Mesendoderm (in vitro differentiated cells): ENCODE measurements around the gene LRFN4.

Experiments used
- DNase-seq: peaks from one replicate; pipeline ENCODE4 v3.0.0; 2013
- H2AK5ac ChIP-seq: 2 replicates; pipeline ENCODE4 v1.6.1; 2013; ENCODE audit warnings: low read length, inconsistent platforms
- H2BK120ac ChIP-seq: 2 replicates; pipeline ENCODE4 v1.6.1; 2013; ENCODE audit warnings: low read depth, mild to moderate bottlenecking, low read length, moderate library complexity, mixed read lengths
- H2BK15ac ChIP-seq: replicated peaks from 2 replicates; pipeline ENCODE4 v1.6.1; 2013; ENCODE audit warnings: low read depth, mild to moderate bottlenecking, moderate library complexity
- H2BK5ac ChIP-seq: 2 replicates; pipeline ENCODE4 v1.6.1; 2013; ENCODE audit warnings: low read length, inconsistent platforms
- H3K18ac ChIP-seq: 2 replicates; pipeline ENCODE4 v1.6.1; 2013; ENCODE audit warnings: mild to moderate bottlenecking, low read length, mixed read lengths
- H3K23ac ChIP-seq: one replicate; pipeline ENCODE4 v1.6.1; 2013; ENCODE audit warnings: low read length
- H3K27ac ChIP-seq: 2 replicates; pipeline ENCODE4 v1.5.1; 2013; ENCODE audit warnings: low read depth, mild to moderate bottlenecking, inconsistent platforms, low read length, moderate library complexity
- H3K27me3 ChIP-seq: 2 replicates; pipeline ENCODE4 v1.6.1; 2013; ENCODE audit warnings: low read length, control low read depth, mild to moderate bottlenecking, inconsistent platforms; ENCODE audit not compliant: insufficient read depth, poor library complexity
- H3K36me3 ChIP-seq: 2 replicates; pipeline ENCODE4 v1.6.1; 2013; ENCODE audit warnings: low read length, inconsistent platforms; ENCODE audit not compliant: control insufficient read depth, insufficient read depth
- H3K4ac ChIP-seq: one replicate; pipeline ENCODE4 v1.6.1; 2013; ENCODE audit warnings: low read depth, mild to moderate bottlenecking, low read length, moderate library complexity
- H3K4me1 ChIP-seq: 2 replicates; pipeline ENCODE4 v1.6.1; 2013; ENCODE audit warnings: low read depth, low read length, inconsistent platforms; ENCODE audit not compliant: control insufficient read depth
- H3K4me2 ChIP-seq: 2 replicates; pipeline ENCODE4 v1.6.1; 2013; ENCODE audit warnings: low read length
- H3K4me3 ChIP-seq: 2 replicates; pipeline ENCODE4 v1.5.1; 2013; ENCODE audit warnings: mild to moderate bottlenecking, low read length
- H3K56ac ChIP-seq: one replicate; pipeline ENCODE4 v1.6.1; 2013; ENCODE audit warnings: low read length
- H3K79me1 ChIP-seq: 2 replicates; pipeline ENCODE4 v1.6.1; 2013; ENCODE audit warnings: low read length, inconsistent platforms
- H3K79me2 ChIP-seq: 2 replicates; pipeline ENCODE4 v1.6.1; 2013; ENCODE audit warnings: mild to moderate bottlenecking, low read length; ENCODE audit not compliant: control insufficient read depth, insufficient read depth
- H3K9ac ChIP-seq: 2 replicates; pipeline ENCODE4 v1.6.1; 2013; ENCODE audit warnings: low read length, inconsistent platforms
- H4K5ac ChIP-seq: one replicate; pipeline ENCODE4 v1.6.1; 2013; ENCODE audit warnings: low read length
- H4K8ac ChIP-seq: one replicate; pipeline ENCODE4 v1.6.1; 2013; ENCODE audit warnings: low read depth, mild to moderate bottlenecking, control low read depth, low read length, moderate library complexity
- WGBS: extraction: QIAGEN DNeasy Blood & Tissue Kit; methylation state at CpG from one replicate; pipeline ENCODE4 v1.1.7; 2013; ENCODE audit warnings: low lambda C conversion rate, missing lambda C conversion rate; ENCODE audit not compliant: insufficient coverage; ENCODE audit errors: extremely low coverage; 5-methylcytosine and 5-hydroxymethylcytosine counted together

The LRFN4 gene

DNA sequence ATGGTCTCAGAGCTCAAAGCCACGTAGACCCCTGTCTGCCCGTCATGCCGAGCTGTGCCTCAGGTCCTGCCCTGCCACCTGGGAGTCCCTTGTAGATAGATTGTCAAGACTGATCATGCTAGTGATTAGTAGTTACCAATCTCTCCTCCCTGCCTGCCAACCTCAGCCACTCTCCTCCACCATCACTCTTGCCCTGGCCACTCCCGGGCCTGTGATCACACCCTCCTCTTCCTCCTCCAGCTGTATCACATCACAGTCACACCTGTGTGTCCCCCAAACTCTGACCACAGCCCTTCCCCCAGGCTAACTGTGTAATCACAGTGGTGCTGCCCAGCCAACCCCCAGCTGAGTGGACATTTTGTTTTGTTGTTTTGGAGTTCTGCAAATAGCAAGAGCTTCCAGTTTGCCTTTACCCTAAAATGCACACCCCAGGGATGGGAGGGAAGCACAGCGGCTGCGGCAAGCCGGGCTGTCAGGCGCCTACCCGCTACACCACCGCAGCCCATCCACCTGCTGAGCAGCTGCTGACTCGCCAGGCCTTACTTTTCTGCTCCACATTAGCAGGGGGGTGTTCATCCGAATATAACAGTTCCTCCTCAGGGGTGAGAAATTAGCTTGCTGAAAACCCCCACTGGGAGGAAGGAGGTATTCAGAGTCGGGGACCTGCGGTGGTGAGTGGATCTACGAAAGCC, 45.8 kb downstream of the LRFN4 start:
- Histone ChIP-seq H3K4me3 (no peak overlapping the region), H2BK15ac (no peak overlapping the region), H4K8ac (no peak overlapping the region), H3K4me2 (no peak overlapping the region), H3K79me1 (no peaks in the 10 kb centered on the region), H3K27me3 (no peaks in the 10 kb centered on the region), H2BK5ac (no peak overlapping the region), H3K4ac (no peak overlapping the region), H4K5ac (no peak overlapping the region), H2BK120ac (no peak overlapping the region), H3K79me2 (no peaks in the 10 kb centered on the region), H3K18ac (no peak overlapping the region), H3K4me1 (peaks cover 2% of the 10 kb centered on the region), H3K36me3 (no peaks in the 10 kb centered on the region), H3K9ac (no peak overlapping the region), H2AK5ac (no peak overlapping the region), H3K23ac (no peak overlapping the region), H3K27ac (no peak overlapping the region), H3K56ac (no peak overlapping the region)
- DNase-seq: no peak
- WGBS: no CpG with 5 or more reads among the region's 15 CpGs

DNA sequence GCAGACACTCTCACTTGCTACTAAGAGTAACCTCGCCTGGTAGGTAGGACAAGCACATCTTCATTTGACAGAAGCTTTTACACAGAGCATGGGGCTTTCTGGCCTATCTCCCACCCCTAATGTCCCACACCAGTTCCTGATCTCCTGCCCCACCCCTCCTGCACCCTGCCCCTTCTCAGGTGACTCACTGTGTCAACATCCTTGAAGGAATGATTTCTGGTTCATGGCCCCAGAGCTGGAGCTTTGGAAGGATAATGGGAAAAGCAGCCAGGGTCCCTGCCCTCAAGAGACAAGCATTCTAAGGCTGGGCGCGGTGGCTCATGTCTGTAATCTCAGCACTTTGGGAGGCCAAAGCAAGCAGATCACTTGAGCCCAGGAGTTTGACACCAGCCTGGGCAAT, 47.2 kb downstream of the LRFN4 start:
- Histone ChIP-seq H2BK120ac (no peak overlapping the region), H3K4me3 (no peak overlapping the region), H2BK5ac (no peak overlapping the region), H3K36me3 (no peaks in the 10 kb centered on the region), H3K79me1 (no peaks in the 10 kb centered on the region), H3K4ac (no peak overlapping the region), H3K4me1 (peaks cover 2% of the 10 kb centered on the region), H2AK5ac (no peak overlapping the region), H3K9ac (no peak overlapping the region), H3K4me2 (no peak overlapping the region), H4K5ac (no peak overlapping the region), H3K27me3 (no peaks in the 10 kb centered on the region), H3K27ac (no peak overlapping the region), H3K79me2 (no peaks in the 10 kb centered on the region), H3K56ac (no peak overlapping the region), H4K8ac (no peak overlapping the region), H3K23ac (no peak overlapping the region), H3K18ac (no peak overlapping the region), H2BK15ac (no peak overlapping the region)
- peak; percentile 50 for DNase-seq
- no CpG with 5 or more reads among the region's 3 CpGs for WGBS

DNA sequence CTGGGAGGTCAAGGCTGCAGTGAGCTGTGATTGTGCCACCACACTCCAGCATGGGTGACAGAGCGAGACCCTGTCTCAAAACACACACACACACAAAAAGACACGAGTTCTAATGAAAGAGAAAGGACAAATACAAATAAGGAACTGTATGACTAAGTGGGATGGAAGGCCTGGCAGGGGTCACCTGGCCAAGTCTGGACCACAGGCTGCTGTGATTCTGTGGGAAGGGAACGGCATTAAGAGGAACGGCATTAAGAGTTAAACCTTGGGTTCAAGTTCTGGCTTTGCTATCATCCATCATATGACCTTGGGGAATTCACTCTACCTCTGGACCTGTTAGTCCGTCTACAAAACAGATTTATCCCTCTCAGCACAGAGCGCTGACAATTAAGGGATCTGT, 47.7 kb downstream of the LRFN4 start:
- Histone ChIP-seq H4K8ac (no peak overlapping the region), H3K79me1 (no peaks in the 10 kb centered on the region), H2BK5ac (no peak overlapping the region), H3K18ac (no peak overlapping the region), H2BK120ac (no peak overlapping the region), H4K5ac (no peak overlapping the region), H3K23ac (no peak overlapping the region), H3K4me3 (no peak overlapping the region), H3K56ac (no peak overlapping the region), H3K79me2 (no peaks in the 10 kb centered on the region), H3K4me2 (no peak overlapping the region), H2BK15ac (no peak overlapping the region), H3K9ac (no peak overlapping the region), H2AK5ac (no peak overlapping the region), H3K27ac (no peak overlapping the region), H3K4ac (no peak overlapping the region), H3K27me3 (no peaks in the 10 kb centered on the region), H3K36me3 (no peaks in the 10 kb centered on the region), H3K4me1 (peaks cover 2% of the 10 kb centered on the region)
- DNase-seq: no peak
- no CpG with 5 or more reads among the region's 6 CpGs for WGBS

DNA sequence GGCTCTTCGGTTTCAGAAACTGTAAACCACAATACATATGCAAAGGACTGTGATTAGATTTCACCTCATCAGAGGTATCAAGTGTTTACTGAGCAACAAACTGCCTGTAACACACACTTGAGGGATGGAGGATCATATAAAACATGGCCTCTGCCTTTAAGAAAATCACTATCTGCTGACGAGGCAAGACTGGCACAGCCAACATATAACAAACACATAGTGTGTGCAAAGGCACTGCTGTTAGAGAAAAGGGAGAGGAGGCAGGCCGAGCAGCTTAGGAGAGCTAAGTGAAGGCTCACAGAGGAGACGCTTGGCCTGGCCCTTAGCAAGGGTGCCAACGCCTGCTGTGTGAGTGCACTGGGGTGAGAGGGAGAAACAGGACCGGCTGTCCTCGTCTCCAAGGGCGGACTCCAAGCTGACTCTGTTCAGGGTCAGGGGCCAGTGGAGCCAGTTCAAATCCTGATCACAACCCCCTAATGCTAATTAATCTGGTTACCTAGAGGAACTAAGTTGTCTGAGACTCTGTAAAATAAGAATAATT, 48.2 kb downstream of the LRFN4 start:
- DNase-seq: no peak
- Histone ChIP-seq H2BK120ac (no peak overlapping the region), H3K23ac (no peak overlapping the region), H3K79me2 (no peaks in the 10 kb centered on the region), H3K27me3 (no peaks in the 10 kb centered on the region), H2BK5ac (no peak overlapping the region), H4K5ac (no peak overlapping the region), H3K4me1 (peaks cover 2% of the 10 kb centered on the region), H3K4me3 (no peak overlapping the region), H3K18ac (no peak overlapping the region), H3K56ac (no peak overlapping the region), H4K8ac (no peak overlapping the region), H3K27ac (no peak overlapping the region), H3K4ac (no peak overlapping the region), H3K79me1 (no peaks in the 10 kb centered on the region), H3K36me3 (no peaks in the 10 kb centered on the region), H2AK5ac (no peak overlapping the region), H2BK15ac (no peak overlapping the region), H3K9ac (no peak overlapping the region), H3K4me2 (no peak overlapping the region)
- WGBS: no CpG with 5 or more reads among the region's 8 CpGs

DNA sequence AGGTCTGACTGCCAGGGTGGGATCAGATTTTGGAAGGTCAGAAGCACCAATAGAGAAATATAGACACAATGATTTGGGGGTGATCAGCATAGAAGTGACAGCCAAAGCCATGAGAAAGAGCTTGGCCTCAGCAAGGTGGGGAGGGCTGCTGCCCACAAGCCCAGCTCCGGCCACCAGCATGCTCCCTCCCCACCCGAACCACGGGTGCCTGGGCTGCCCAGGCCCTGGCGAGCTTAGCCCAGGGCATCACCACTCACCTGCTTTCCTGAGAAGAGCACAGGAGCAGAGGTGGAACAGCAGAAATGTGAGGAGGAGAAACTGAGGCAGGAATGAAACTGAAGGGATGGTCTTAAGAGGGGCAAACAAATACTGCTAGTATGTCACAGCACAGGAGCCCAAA, 48.8 kb downstream of the LRFN4 start:
- Histone ChIP-seq H2AK5ac (no peak overlapping the region), H3K79me2 (no peaks in the 10 kb centered on the region), H3K23ac (no peak overlapping the region), H3K4ac (no peak overlapping the region), H3K56ac (no peak overlapping the region), H3K4me3 (no peak overlapping the region), H4K5ac (no peak overlapping the region), H4K8ac (no peak overlapping the region), H2BK120ac (no peak overlapping the region), H3K18ac (no peak overlapping the region), H3K4me1 (peaks cover 2% of the 10 kb centered on the region), H3K36me3 (no peaks in the 10 kb centered on the region), H3K27ac (no peak overlapping the region), H3K4me2 (no peak overlapping the region), H3K27me3 (no peaks in the 10 kb centered on the region), H3K9ac (no peak overlapping the region), H3K79me1 (no peaks in the 10 kb centered on the region), H2BK15ac (no peak overlapping the region), H2BK5ac (no peak overlapping the region)
- WGBS: no CpG with 5 or more reads among the region's 4 CpGs
- no peak for DNase-seq
